HEK293 (cell line): ENCODE results near the gene FBXO27.

Experiments used
- IKZF3 ChIP-seq: fragments of 450-650 bp; IDR thresholded peaks from 2 replicates; pipeline ENCODE4 v1.5.0; 2018; ENCODE audit warnings: missing biosample characterization, mild to moderate bottlenecking, missing genetic modification characterization, moderate library complexity
- KLF9 ChIP-seq: fragments of 450-650 bp; formaldehyde crosslinking; IDR thresholded peaks from 2 replicates; pipeline ENCODE4 v1.5.1; 2016; ENCODE audit warnings: missing biosample characterization, missing genetic modification characterization, low read depth
- TRIM28 ChIP-seq: IDR thresholded peaks from 2 replicates; pipeline ENCODE4 v1.6.1; 2011; ENCODE audit warnings: low read length, control low read depth, borderline replicate concordance
- ZNF157 ChIP-seq: fragments of 450-650 bp; formaldehyde crosslinking; IDR thresholded peaks from 2 replicates; pipeline ENCODE4 v1.5.1; 2016; ENCODE audit warnings: missing biosample characterization, missing genetic modification characterization
- ZNF202 ChIP-seq: fragments of 450-650 bp; formaldehyde crosslinking; IDR thresholded peaks from 2 replicates; pipeline ENCODE4 v1.5.1; 2016; ENCODE audit warnings: missing biosample characterization, missing genetic modification characterization, borderline replicate concordance
- ZNF214 ChIP-seq: fragments of 450-650 bp; formaldehyde crosslinking; IDR thresholded peaks from 2 replicates; pipeline ENCODE4 v1.5.1; 2017; ENCODE audit warnings: missing biosample characterization, mild to moderate bottlenecking, missing genetic modification characterization, borderline replicate concordance
- ZNF221 ChIP-seq: fragments of 450-650 bp; formaldehyde crosslinking; IDR thresholded peaks from 2 replicates; pipeline ENCODE4 v1.5.1; 2017; ENCODE audit warnings: missing biosample characterization, missing genetic modification characterization, borderline replicate concordance
- ZNF274 ChIP-seq, 2 experiments: fragments of 200-500 bp in 1 of 2; fragments of 450-650 bp in 1 of 2; sonication (Bioruptor generic) in 1 of 2; formaldehyde crosslinking in 1 of 2; IDR thresholded peaks; 2 replicates each; pipeline versions ENCODE4 v1.5.1 to v1.6.1; 2014 to 2016; ENCODE audit warnings: borderline replicate concordance in 1 of 2, inconsistent platforms in 1 of 2, low read length in 1 of 2, missing biosample characterization in 1 of 2, missing genetic modification characterization in 1 of 2
- ZNF335 ChIP-seq: fragments of 450-650 bp; formaldehyde crosslinking; conservative IDR thresholded peaks from 2 replicates; pipeline ENCODE4 v1.5.1; 2016; ENCODE audit warnings: missing biosample characterization, missing genetic modification characterization
- ZNF341 ChIP-seq: fragments of 450-650 bp; formaldehyde crosslinking; IDR thresholded peaks from 2 replicates; pipeline ENCODE4; 2016; ENCODE audit warnings: low read depth, missing biosample characterization, missing genetic modification characterization
- ZNF416 ChIP-seq: fragments of 450-650 bp; formaldehyde crosslinking; IDR thresholded peaks from 2 replicates; pipeline ENCODE4 v1.5.1; 2016; ENCODE audit warnings: missing biosample characterization, missing genetic modification characterization
- ZNF549 ChIP-seq: fragments of 450-650 bp; IDR thresholded peaks from 2 replicates; pipeline ENCODE4 v1.5.1; 2018; ENCODE audit warnings: missing biosample characterization, missing genetic modification characterization, mild to moderate bottlenecking, inconsistent platforms, moderate library complexity
- ZNF555 ChIP-seq: fragments of 450-650 bp; formaldehyde crosslinking; conservative IDR thresholded peaks from 2 replicates; pipeline ENCODE4 v1.5.1; 2017; ENCODE audit warnings: missing biosample characterization, mild to moderate bottlenecking, missing genetic modification characterization, inconsistent platforms
- ZNF600 ChIP-seq: fragments of 450-650 bp; formaldehyde crosslinking; IDR thresholded peaks from 2 replicates; pipeline ENCODE4 v1.5.1; 2016; ENCODE audit warnings: missing biosample characterization, missing genetic modification characterization
- ZNF629 ChIP-seq: fragments of 450-650 bp; formaldehyde crosslinking; IDR thresholded peaks from 2 replicates; pipeline ENCODE4 v1.5.1; 2017; ENCODE audit warnings: missing biosample characterization, missing genetic modification characterization
- ZNF654 ChIP-seq: fragments of 450-650 bp; formaldehyde crosslinking; IDR thresholded peaks from 2 replicates; pipeline ENCODE4 v1.5.1; 2016; ENCODE audit warnings: low read depth, missing biosample characterization, missing genetic modification characterization
- ZNF660 ChIP-seq: fragments of 450-650 bp; IDR thresholded peaks from 2 replicates; pipeline ENCODE4 v1.5.1; 2018; ENCODE audit warnings: missing biosample characterization, mild to moderate bottlenecking, missing genetic modification characterization
- ZNF664 ChIP-seq: fragments of 450-650 bp; formaldehyde crosslinking; IDR thresholded peaks from 2 replicates; pipeline ENCODE4 v1.5.1; 2016; ENCODE audit warnings: missing biosample characterization, missing genetic modification characterization
- ZSCAN30 ChIP-seq: fragments of 450-650 bp; IDR thresholded peaks from 2 replicates; pipeline ENCODE4 v1.5.1; 2018; ENCODE audit warnings: missing biosample characterization, mild to moderate bottlenecking, missing genetic modification characterization, moderate library complexity
- TF ChIP-seq, protein P1 (sequence below): fragments of 450-650 bp; formaldehyde crosslinking; IDR thresholded peaks from 2 replicates; pipeline ENCODE4 v1.5.1; 2017; ENCODE audit warnings: missing biosample characterization, missing genetic modification characterization
- TF ChIP-seq, protein P2 (sequence below): fragments of 450-650 bp; formaldehyde crosslinking; IDR thresholded peaks from 2 replicates; pipeline ENCODE4 v1.5.1; 2016; ENCODE audit warnings: missing biosample characterization, missing genetic modification characterization, low read depth
- TF ChIP-seq, protein P3 (sequence below): fragments of 450-650 bp; formaldehyde crosslinking; IDR thresholded peaks from 2 replicates; pipeline ENCODE4 v1.5.1; 2017; ENCODE audit warnings: missing biosample characterization, missing genetic modification characterization
- TF ChIP-seq, protein P4 (sequence below): fragments of 450-650 bp; formaldehyde crosslinking; IDR thresholded peaks from 2 replicates; pipeline ENCODE4 v1.5.1; 2017; ENCODE audit warnings: missing biosample characterization, missing genetic modification characterization
- TF ChIP-seq, protein P5 (sequence below): fragments of 450-650 bp; formaldehyde crosslinking; conservative IDR thresholded peaks from 2 replicates; pipeline ENCODE4 v1.5.1; 2016; ENCODE audit warnings: low read depth, missing biosample characterization, missing genetic modification characterization
- TF ChIP-seq, protein P6 (sequence below): fragments of 450-650 bp; formaldehyde crosslinking; IDR thresholded peaks from 2 replicates; pipeline ENCODE4 v1.5.1; 2016; ENCODE audit warnings: missing biosample characterization, missing genetic modification characterization

Gene FBXO27

DNA sequence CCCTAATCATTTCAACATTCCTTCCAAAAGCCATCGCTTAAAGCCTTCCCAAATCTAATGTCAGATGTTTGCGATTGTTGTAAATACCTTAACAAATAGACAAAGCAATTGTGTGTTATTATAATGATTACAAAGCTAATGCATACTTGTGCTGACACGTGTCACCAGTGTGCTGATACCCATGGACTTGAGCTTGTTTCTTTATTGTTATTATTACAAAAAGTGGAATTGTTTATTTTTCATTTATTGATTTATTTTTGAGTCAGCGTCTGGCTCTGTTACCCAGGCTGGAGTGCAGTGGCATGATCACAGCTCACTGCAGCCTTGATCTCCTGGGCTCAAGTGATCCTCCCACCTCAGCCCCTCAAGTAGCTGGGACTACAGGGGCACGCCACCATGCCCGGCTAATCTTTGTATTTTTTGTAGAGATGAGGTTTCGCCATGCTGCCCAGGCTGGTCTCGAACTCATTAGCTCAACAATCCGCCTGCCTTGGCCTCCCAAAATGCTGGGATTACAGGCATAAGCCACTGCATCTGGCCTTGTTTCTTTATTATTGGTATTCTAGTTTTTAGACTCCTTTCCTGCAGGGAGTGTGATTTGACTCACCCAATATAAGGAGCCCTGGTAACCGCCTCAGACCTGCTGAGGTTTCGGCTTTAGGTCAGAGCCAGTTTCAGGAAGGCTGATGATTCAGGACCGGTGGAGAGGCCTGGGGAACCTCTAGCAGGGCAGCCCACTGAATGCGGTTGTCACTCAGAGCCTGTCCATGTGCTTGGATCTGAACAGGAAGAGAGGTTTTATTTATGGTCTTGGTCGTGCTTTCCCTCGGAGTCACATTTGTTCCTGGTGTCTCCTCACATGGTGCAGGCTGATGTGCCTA lies 54.7 kb downstream of the FBXO27 start (continued):
- TF ChIP-seq, protein P1, sequence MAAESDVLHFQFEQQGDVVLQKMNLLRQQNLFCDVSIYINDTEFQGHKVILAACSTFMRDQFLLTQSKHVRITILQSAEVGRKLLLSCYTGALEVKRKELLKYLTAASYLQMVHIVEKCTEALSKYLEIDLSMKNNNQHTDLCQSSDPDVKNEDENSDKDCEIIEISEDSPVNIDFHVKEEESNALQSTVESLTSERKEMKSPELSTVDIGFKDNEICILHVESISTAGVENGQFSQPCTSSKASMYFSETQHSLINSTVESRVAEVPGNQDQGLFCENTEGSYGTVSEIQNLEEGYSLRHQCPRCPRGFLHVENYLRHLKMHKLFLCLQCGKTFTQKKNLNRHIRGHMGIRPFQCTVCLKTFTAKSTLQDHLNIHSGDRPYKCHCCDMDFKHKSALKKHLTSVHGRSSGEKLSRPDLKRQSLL, result no peak
- no peak for TF ChIP-seq ZNF654 (tag by site-specific recombination)
- 0 out of 2 replicates have a peak, but pooled peaks have one; percentile 53 for TF ChIP-seq ZNF335 (tag by site-specific recombination)
- TF ChIP-seq ZNF629, result no peak
- no peak for TF ChIP-seq ZSCAN30 (tag by site-specific recombination)
- no peak for TF ChIP-seq ZNF221 (tag by site-specific recombination)
- no peak for TF ChIP-seq ZNF341 (tag by site-specific recombination)
- no peak for TF ChIP-seq ZNF202 (tag by site-specific recombination)
- no peak for TF ChIP-seq KLF9
- no peak for TF ChIP-seq ZNF214 (tag by site-specific recombination)
- TF ChIP-seq ZNF274 (IDR thresholded peaks at IDR 0.05; ENCODE audit: low read length), result no peak
- no peak for TF ChIP-seq ZNF274 (tag by site-specific recombination; IDR thresholded peaks at IDR 0.05; ENCODE audit: borderline replicate concordance)
- TF ChIP-seq, protein P2, sequence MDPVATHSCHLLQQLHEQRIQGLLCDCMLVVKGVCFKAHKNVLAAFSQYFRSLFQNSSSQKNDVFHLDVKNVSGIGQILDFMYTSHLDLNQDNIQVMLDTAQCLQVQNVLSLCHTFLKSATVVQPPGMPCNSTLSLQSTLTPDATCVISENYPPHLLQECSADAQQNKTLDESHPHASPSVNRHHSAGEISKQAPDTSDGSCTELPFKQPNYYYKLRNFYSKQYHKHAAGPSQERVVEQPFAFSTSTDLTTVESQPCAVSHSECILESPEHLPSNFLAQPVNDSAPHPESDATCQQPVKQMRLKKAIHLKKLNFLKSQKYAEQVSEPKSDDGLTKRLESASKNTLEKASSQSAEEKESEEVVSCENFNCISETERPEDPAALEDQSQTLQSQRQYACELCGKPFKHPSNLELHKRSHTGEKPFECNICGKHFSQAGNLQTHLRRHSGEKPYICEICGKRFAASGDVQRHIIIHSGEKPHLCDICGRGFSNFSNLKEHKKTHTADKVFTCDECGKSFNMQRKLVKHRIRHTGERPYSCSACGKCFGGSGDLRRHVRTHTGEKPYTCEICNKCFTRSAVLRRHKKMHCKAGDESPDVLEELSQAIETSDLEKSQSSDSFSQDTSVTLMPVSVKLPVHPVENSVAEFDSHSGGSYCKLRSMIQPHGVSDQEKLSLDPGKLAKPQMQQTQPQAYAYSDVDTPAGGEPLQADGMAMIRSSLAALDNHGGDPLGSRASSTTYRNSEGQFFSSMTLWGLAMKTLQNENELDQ (tag by site-specific recombination), result no peak
- TF ChIP-seq ZNF416 (tag by site-specific recombination), result no peak
- no peak; the same call in 1 of the 2 replicates for TF ChIP-seq ZNF664 (tag by site-specific recombination)
- TF ChIP-seq, protein P3, sequence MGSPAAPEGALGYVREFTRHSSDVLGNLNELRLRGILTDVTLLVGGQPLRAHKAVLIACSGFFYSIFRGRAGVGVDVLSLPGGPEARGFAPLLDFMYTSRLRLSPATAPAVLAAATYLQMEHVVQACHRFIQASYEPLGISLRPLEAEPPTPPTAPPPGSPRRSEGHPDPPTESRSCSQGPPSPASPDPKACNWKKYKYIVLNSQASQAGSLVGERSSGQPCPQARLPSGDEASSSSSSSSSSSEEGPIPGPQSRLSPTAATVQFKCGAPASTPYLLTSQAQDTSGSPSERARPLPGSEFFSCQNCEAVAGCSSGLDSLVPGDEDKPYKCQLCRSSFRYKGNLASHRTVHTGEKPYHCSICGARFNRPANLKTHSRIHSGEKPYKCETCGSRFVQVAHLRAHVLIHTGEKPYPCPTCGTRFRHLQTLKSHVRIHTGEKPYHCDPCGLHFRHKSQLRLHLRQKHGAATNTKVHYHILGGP (tag by site-specific recombination), result no peak
- TF ChIP-seq ZNF555 (tag by site-specific recombination), result no peak
- TF ChIP-seq, protein P4, sequence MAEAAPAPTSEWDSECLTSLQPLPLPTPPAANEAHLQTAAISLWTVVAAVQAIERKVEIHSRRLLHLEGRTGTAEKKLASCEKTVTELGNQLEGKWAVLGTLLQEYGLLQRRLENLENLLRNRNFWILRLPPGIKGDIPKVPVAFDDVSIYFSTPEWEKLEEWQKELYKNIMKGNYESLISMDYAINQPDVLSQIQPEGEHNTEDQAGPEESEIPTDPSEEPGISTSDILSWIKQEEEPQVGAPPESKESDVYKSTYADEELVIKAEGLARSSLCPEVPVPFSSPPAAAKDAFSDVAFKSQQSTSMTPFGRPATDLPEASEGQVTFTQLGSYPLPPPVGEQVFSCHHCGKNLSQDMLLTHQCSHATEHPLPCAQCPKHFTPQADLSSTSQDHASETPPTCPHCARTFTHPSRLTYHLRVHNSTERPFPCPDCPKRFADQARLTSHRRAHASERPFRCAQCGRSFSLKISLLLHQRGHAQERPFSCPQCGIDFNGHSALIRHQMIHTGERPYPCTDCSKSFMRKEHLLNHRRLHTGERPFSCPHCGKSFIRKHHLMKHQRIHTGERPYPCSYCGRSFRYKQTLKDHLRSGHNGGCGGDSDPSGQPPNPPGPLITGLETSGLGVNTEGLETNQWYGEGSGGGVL (tag by site-specific recombination), result no peak
- TF ChIP-seq TRIM28, result no peak
- TF ChIP-seq ZNF549 (tag by site-specific recombination), result no peak
- TF ChIP-seq ZNF157 (tag by site-specific recombination), result no peak
- 0 out of 2 replicates have a peak, but pooled peaks have one; percentile 10 for TF ChIP-seq IKZF3 (tag by site-specific recombination)
- TF ChIP-seq, protein P5, sequence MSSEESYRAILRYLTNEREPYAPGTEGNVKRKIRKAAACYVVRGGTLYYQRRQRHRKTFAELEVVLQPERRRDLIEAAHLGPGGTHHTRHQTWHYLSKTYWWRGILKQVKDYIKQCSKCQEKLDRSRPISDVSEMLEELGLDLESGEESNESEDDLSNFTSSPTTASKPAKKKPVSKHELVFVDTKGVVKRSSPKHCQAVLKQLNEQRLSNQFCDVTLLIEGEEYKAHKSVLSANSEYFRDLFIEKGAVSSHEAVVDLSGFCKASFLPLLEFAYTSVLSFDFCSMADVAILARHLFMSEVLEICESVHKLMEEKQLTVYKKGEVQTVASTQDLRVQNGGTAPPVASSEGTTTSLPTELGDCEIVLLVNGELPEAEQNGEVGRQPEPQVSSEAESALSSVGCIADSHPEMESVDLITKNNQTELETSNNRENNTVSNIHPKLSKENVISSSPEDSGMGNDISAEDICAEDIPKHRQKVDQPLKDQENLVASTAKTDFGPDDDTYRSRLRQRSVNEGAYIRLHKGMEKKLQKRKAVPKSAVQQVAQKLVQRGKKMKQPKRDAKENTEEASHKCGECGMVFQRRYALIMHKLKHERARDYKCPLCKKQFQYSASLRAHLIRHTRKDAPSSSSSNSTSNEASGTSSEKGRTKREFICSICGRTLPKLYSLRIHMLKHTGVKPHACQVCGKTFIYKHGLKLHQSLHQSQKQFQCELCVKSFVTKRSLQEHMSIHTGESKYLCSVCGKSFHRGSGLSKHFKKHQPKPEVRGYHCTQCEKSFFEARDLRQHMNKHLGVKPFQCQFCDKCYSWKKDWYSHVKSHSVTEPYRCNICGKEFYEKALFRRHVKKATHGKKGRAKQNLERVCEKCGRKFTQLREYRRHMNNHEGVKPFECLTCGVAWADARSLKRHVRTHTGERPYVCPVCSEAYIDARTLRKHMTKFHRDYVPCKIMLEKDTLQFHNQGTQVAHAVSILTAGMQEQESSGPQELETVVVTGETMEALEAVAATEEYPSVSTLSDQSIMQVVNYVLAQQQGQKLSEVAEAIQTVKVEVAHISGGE (tag by site-specific recombination), result no peak
- TF ChIP-seq ZNF600 (tag by site-specific recombination), result 0 out of 2 replicates have a peak, but pooled peaks have one; percentile 54
- TF ChIP-seq, protein P6, sequence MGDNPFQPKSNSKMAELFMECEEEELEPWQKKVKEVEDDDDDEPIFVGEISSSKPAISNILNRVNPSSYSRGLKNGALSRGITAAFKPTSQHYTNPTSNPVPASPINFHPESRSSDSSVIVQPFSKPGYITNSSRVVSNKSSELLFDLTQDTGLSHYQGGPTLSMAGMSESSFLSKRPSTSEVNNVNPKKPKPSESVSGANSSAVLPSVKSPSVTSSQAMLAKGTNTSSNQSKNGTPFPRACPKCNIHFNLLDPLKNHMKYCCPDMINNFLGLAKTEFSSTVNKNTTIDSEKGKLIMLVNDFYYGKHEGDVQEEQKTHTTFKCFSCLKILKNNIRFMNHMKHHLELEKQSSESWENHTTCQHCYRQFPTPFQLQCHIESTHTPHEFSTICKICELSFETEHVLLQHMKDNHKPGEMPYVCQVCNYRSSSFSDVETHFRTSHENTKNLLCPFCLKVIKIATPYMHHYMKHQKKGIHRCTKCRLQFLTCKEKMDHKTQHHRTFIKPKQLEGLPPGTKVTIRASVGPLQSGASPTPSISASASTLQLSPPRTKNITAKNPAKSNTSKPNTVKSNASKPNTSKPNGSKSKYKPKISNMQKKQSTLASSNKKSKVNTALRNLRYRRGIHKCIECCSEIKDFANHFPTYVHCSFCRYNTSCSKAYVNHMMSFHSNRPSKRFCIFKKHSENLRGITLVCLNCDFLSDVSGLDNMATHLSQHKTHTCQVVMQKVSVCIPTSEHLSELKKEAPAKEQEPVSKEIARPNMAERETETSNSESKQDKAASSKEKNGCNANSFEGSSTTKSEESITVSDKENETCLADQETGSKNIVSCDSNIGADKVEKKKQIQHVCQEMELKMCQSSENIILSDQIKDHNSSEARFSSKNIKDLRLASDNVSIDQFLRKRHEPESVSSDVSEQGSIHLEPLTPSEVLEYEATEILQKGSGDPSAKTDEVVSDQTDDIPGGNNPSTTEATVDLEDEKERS (tag by site-specific recombination), result no peak
- TF ChIP-seq ZNF660 (tag by site-specific recombination), result no peak
